NOMO-1 treated with dmso at 0.1 percent for 144 hours (cell line): ENCODE data around the gene CFC1B.
"Not testable (repeated sequence)": the region's sequence is repeated elsewhere in the genome, so short reads cannot be mapped to it uniquely, and the experiment has no call there.

Source experiments
- DNase-seq: peaks from one replicate; lab custom pipeline; 2025; ENCODE audit not compliant: unreplicated experiment; lab: John Stamatoyannopoulos, UW

Gene CFC1B

GRCh38 chr2:130556441-130556840, 35.4 kb downstream of the CFC1B start:
- not testable (repeated sequence) for DNase-seq

GRCh38 chr2:130566165-130566564, 45.1 kb downstream of the CFC1B start:
- not testable (repeated sequence) for DNase-seq

- not testable (repeated sequence) for DNase-seq
Measured at GRCh38 chr2:130571929-130572328, 50.9 kb downstream of the CFC1B start.

GRCh38 chr2:130574230-130574629, 53.2 kb downstream of the CFC1B start:
- DNase-seq: not testable (repeated sequence)

GRCh38 chr2:130576209-130576784, 55.3 kb downstream of the CFC1B start:
- not testable (repeated sequence) for DNase-seq

GRCh38 chr2:130577559-130577958, 56.5 kb downstream of the CFC1B start:
- not testable (repeated sequence) for DNase-seq
